OCI-LY1 (cell line): ENCODE results near the gene CNPY2.
"Not testable (repeated sequence)": the region's sequence is repeated elsewhere in the genome, so short reads cannot be mapped to it uniquely, and the experiment has no call there.

Experiments used
- H2AFZ ChIP-seq: fragments of 200-600 bp; sonication (generic), shearing (Covaris generic); 2 replicates; pipeline ENCODE4 v1.6.0; 2014; ENCODE audit warnings: antibody characterized with exemption, mild to moderate bottlenecking, low read length
- H3F3A ChIP-seq: fragments of 200-600 bp; sonication (generic), shearing (Covaris generic); 2 replicates; pipeline ENCODE4 v1.6.0; 2014; ENCODE audit warnings: mild to moderate bottlenecking, antibody characterized with exemption, low read length, moderate library complexity; ENCODE audit not compliant: insufficient read depth
- H3K27ac ChIP-seq: fragments of 200-600 bp; sonication (generic); 2 replicates; pipeline ENCODE4 v1.5.1; 2014; ENCODE audit warnings: low read length, mixed run types, mild to moderate bottlenecking, low read depth; ENCODE audit not compliant: poor library complexity, severe bottlenecking
- H3K27me3 ChIP-seq: fragments of 200-600 bp; sonication (generic); 2 replicates; pipeline ENCODE4 v1.6.0; 2014; ENCODE audit warnings: antibody characterized with exemption, mild to moderate bottlenecking, low read length, moderate library complexity; ENCODE audit not compliant: insufficient read depth
- H3K36me3 ChIP-seq: fragments of 200-600 bp; sonication (generic); 2 replicates; pipeline ENCODE4 v1.6.1; 2014; ENCODE audit warnings: mild to moderate bottlenecking, antibody characterized with exemption, low read length, moderate library complexity, mixed read lengths; ENCODE audit not compliant: insufficient read depth
- H3K4me1 ChIP-seq: fragments of 200-600 bp; sonication (generic); 2 replicates; pipeline ENCODE4 v1.5.1; 2014; ENCODE audit warnings: mild to moderate bottlenecking, low read length, moderate library complexity; ENCODE audit not compliant: insufficient read depth, severe bottlenecking
- H3K4me2 ChIP-seq: fragments of 200-600 bp; sonication (generic), shearing (Covaris generic); 2 replicates; pipeline ENCODE4 v1.6.1; 2014; ENCODE audit warnings: low read length
- H3K4me3 ChIP-seq: fragments of 200-600 bp; sonication (generic); 2 replicates; pipeline ENCODE4 v1.5.1; 2014; ENCODE audit warnings: low read length, low read depth, mild to moderate bottlenecking, mixed read lengths; ENCODE audit not compliant: poor library complexity, severe bottlenecking
- H3K79me2 ChIP-seq: fragments of 200-600 bp; shearing (Covaris generic); 2 replicates; pipeline ENCODE4 v1.6.1; 2016; ENCODE audit warnings: mixed run types, low read length, mixed read lengths; ENCODE audit not compliant: insufficient read depth
- H3K9ac ChIP-seq: fragments of 200-600 bp; sonication (generic), shearing (Covaris generic); 2 replicates; pipeline ENCODE4 v1.6.1; 2014; ENCODE audit warnings: mild to moderate bottlenecking, low read length, mixed read lengths
- H3K9me2 ChIP-seq: fragments of 200-600 bp; sonication (generic), shearing (Covaris generic); 2 replicates; pipeline ENCODE4 v1.6.1; 2014; ENCODE audit warnings: low read depth, mild to moderate bottlenecking, low read length, mixed read lengths
- H3K9me3 ChIP-seq: fragments of 200-600 bp; shearing (Covaris generic); 2 replicates; pipeline ENCODE4 v1.6.1; 2014; ENCODE audit warnings: low read length, mixed read lengths
- H4K20me1 ChIP-seq: fragments of 200-600 bp; sonication (generic), shearing (Covaris generic); 2 replicates; pipeline ENCODE4 v1.6.0; 2016; ENCODE audit warnings: mild to moderate bottlenecking, low read length; ENCODE audit not compliant: insufficient read depth
- CTCF ChIP-seq: fragments of 200-600 bp; sonication (generic), shearing (Covaris generic); IDR thresholded peaks from 2 replicates; pipeline ENCODE4 v1.5.1; 2017; ENCODE audit warnings: mild to moderate bottlenecking, antibody characterized with exemption, low read length, moderate library complexity, mixed read lengths
- EZH2 ChIP-seq: fragments of 200-600 bp; sonication (generic), shearing (Covaris generic); IDR thresholded peaks from 2 replicates; pipeline ENCODE4 v1.8.0; 2017; ENCODE audit warnings: borderline replicate concordance, mixed run types, mild to moderate bottlenecking, antibody characterized with exemption, low read length, moderate library complexity, mixed read lengths

The CNPY2 gene

GRCh38 chr12:56337753-56338251 lies 22.0 kb upstream of the CNPY2 start:
- Histone ChIP-seq H3K4me2 (0 out of 2 replicates have a peak overlapping the region, but pooled peaks have one; percentile 6), H3K9me2 (no peaks in the 10 kb centered on the region), H3K27ac (peak overlapping the region; percentile 20), H3K27me3 (no peaks in the 10 kb centered on the region), H3K36me3 (peaks cover under 1% of the 10 kb centered on the region; the same call in 1 of the 2 replicates), H3F3A (no peaks in the 10 kb centered on the region), H3K9me3 (no peaks in the 10 kb centered on the region), H3K4me3 (no peak overlapping the region), H3K79me2 (no peaks in the 10 kb centered on the region), H4K20me1 (no peaks in the 10 kb centered on the region), H2AFZ (no peak overlapping the region), H3K4me1 (peaks cover 39% of the 10 kb centered on the region), H3K9ac (no peak overlapping the region)
- no peak for TF ChIP-seq CTCF
- TF ChIP-seq EZH2: no peak

GRCh38 chr12:56336361-56337167 lies 20.8 kb upstream of the CNPY2 start:
- Histone ChIP-seq H3K79me2 (no peaks in the 10 kb centered on the region), H3K27ac (peak overlapping the region; percentile 64), H3K27me3 (no peaks in the 10 kb centered on the region), H3K36me3 (no peaks in the 10 kb centered on the region), H3K9me3 (no peaks in the 10 kb centered on the region), H4K20me1 (no peaks in the 10 kb centered on the region), H3K4me3 (no peak overlapping the region), H3K9ac (no peak overlapping the region), H3K4me2 (no peak overlapping the region), H3F3A (no peaks in the 10 kb centered on the region), H2AFZ (no peak overlapping the region), H3K4me1 (peaks cover 45% of the 10 kb centered on the region), H3K9me2 (no peaks in the 10 kb centered on the region)
- no peak for TF ChIP-seq CTCF
- no peak for TF ChIP-seq EZH2

DNA sequence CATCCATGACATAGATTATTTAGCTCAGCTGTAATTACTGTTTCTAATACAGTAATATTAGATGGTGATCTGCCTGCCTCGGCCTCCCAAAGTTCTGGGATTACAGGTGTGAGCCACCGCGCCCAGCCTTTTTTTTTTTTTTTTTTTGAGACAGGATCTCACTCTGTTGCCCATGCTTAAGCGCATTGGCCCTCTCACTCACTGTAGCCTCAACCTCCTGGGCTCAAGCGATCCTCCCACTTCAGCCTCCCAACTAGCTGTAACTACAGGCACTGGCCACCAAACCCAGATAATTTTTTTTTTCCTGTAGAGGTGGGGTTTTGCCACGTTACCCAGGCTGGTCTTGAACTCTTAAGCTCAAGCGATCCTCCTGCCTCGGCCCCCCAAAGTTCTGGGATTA lies 19.7 kb upstream of the CNPY2 start:
- H3K36me3 ChIP-seq, H2AFZ ChIP-seq, H3K4me2 ChIP-seq, H3K27me3 ChIP-seq, H4K20me1 ChIP-seq, H3K9me3 ChIP-seq, H3K9me2 ChIP-seq, H3F3A ChIP-seq, H3K79me2 ChIP-seq, H3K27ac ChIP-seq, H3K9ac ChIP-seq, H3K4me3 ChIP-seq: not testable (repeated sequence)
- H3K4me1 ChIP-seq: peaks cover 45% of the 10 kb centered on the region

- Histone ChIP-seq H3K4me3 (peak overlapping the region; percentile 85), H3K36me3 (no peaks in the 10 kb centered on the region), H3K9ac (peak overlapping the region; percentile 93), H3F3A (no peaks in the 10 kb centered on the region), H2AFZ (no peak overlapping the region), H4K20me1 (no peaks in the 10 kb centered on the region), H3K4me1 (peaks cover 45% of the 10 kb centered on the region), H3K9me3 (no peaks in the 10 kb centered on the region), H3K79me2 (no peaks in the 10 kb centered on the region), H3K4me2 (peak overlapping the region; percentile 98), H3K27me3 (no peaks in the 10 kb centered on the region), H3K9me2 (no peaks in the 10 kb centered on the region), H3K27ac (peak overlapping the region; percentile 87)
- no peak for TF ChIP-seq CTCF
- TF ChIP-seq EZH2: no peak
Measured at GRCh38 chr12:56334490-56334793, 18.7 kb upstream of the CNPY2 start.
